ENCODE results near the gene DNAJB12. TPM values are rescaled to one million over a fixed set of nuclear protein-coding genes. Genes with fewer than 3 reads are reported as not detected.

The DNAJB12 gene
- total RNA-seq, 1 experiment from 2014 or later, result 68.1 TPM

DNA sequence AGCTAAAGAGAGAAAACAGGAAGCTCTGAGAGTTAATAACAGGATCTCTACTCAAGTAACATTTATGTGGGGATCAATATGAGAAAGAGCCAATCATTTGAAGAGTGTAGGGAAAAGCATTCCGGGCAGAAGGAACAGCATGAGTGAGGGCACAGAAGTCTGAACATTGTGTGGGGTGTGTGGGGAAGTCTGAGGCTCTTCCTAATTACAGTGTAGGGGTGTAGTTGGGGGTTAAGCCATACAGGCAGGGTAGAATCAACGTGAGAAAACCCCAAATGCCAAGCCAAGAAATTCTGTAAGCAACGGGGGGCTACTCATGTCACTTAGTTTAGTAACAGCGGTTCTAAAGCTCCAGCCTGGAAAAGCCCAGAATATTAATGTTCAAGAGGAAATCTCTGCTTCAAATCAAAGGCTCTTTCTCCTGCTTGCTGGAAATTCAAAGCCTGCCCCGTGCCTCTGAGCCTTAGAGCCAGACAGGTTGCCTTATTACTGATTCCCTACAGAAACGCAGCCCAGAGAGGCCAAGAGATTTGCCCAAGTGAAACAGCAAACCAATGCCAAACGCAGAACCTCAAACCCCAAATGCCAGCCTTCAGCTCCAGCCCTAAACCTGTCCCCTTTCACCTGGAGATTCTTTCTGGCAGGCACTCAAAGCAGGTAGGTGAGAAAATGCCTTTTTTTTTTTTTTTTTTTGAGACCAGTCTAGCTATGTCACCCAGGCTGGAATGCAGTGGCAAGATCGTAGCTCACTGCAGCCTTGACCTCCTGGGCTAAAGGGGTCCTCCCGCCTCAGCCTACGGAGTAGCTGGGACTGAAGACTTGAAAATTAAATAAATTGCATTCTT, 36.1 kb downstream of the DNAJB12 start:
- H3K4me1 Mint-ChIP-seq (ENCODE audit: insufficient read depth, unreplicated experiment), result peaks cover 47% of the 10 kb centered on the region
- CTCF ChIA-PET, result interaction anchor here (0.6 to 7.6 kb wide), 7 partner anchors 17 to 145 kb away, joined by 3 to 46 read pairs (median 5); partner anchors contain the start of gene DDIT4
- peak overlapping the region; percentile 95 for H3K27ac Mint-ChIP-seq (ENCODE audit: low read depth, unreplicated experiment)
- TSS peak; percentile 68 for BruUV-seq (replicated peaks)
- peaks cover 7% of the 10 kb centered on the region for H3K36me3 Mint-ChIP-seq (ENCODE audit: insufficient read depth, unreplicated experiment)
- no peaks in the 10 kb centered on the region for H3K9me3 Mint-ChIP-seq (ENCODE audit: unreplicated experiment)
- DNase-seq (ENCODE audit: unreplicated experiment), result peak; percentile 33
- peak overlapping the region; percentile 56 for H3K4me3 Mint-ChIP-seq (ENCODE audit: unreplicated experiment)
- H3K27me3 Mint-ChIP-seq (ENCODE audit: insufficient read depth, unreplicated experiment), result no peaks in the 10 kb centered on the region
- TF ChIP-seq, protein P1, sequence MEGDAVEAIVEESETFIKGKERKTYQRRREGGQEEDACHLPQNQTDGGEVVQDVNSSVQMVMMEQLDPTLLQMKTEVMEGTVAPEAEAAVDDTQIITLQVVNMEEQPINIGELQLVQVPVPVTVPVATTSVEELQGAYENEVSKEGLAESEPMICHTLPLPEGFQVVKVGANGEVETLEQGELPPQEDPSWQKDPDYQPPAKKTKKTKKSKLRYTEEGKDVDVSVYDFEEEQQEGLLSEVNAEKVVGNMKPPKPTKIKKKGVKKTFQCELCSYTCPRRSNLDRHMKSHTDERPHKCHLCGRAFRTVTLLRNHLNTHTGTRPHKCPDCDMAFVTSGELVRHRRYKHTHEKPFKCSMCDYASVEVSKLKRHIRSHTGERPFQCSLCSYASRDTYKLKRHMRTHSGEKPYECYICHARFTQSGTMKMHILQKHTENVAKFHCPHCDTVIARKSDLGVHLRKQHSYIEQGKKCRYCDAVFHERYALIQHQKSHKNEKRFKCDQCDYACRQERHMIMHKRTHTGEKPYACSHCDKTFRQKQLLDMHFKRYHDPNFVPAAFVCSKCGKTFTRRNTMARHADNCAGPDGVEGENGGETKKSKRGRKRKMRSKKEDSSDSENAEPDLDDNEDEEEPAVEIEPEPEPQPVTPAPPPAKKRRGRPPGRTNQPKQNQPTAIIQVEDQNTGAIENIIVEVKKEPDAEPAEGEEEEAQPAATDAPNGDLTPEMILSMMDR (IDR thresholded peaks at IDR 0.05; ENCODE audit: unreplicated experiment), result no peak
- POLR2A ChIA-PET, result interaction anchor here (0.6 to 14.5 kb wide), 13 partner anchors 10 to 103 kb away, joined by 3 to 383 read pairs (median 29); partner anchors contain the start of genes ANAPC16, ASCC1 and DDIT4
- intact Hi-C loops (cut with micrococcal nuclease), result no loop called here

DNA sequence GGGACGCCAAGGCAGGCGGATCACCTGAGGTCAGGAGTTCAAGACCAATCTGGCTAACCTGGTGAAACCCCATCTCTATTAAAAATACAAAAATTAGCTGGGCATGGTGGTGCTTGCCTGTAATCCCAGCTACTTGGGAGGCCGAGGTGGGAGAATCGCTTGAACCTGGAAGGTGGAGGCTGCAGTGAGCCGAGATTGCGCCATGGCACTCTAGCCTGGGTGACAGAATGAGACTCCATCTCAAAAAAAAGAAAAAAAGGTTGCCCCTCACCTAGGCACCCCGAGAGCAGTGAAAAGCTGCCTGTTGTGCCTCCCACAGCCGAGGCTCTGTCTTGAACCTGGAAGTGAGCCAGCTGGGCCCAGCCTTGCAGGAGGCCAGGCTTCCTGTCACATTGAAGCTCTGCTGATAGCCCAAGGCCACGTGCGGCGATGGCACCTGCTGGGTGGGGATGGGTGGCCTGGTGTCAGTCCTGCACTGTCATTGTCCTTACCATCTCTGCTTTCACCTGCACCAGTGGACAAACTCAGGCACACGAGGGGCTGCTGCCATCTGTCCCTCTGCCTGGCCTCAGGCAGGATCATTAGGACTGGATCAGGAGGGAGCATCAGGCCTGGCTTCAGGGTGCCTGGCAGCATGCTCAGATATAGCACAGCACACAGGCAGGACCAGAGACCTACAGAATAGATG, 37.8 kb downstream of the DNAJB12 start:
- H3K4me3 Mint-ChIP-seq (ENCODE audit: unreplicated experiment), result no peak overlapping the region
- H3K9me3 Mint-ChIP-seq (ENCODE audit: unreplicated experiment), result no peaks in the 10 kb centered on the region
- H3K27ac Mint-ChIP-seq (ENCODE audit: low read depth, unreplicated experiment), result no peak overlapping the region
- no peaks in the 10 kb centered on the region for H3K27me3 Mint-ChIP-seq (ENCODE audit: insufficient read depth, unreplicated experiment)
- peaks cover 43% of the 10 kb centered on the region for H3K4me1 Mint-ChIP-seq (ENCODE audit: insufficient read depth, unreplicated experiment)
- no TSS peak for BruUV-seq (replicated peaks)
- no peak for DNase-seq (ENCODE audit: unreplicated experiment)
- ChIA-PET POLR2A (interaction anchor here (0.6 to 14.5 kb wide), 8 partner anchors 12 to 149 kb away, joined by 3 to 383 read pairs (median 11); partner anchors contain the start of gene DDIT4), CTCF (interaction anchor here (0.7 to 7.6 kb wide), 2 partner anchors 42 to 88 kb away, joined by 3 to 46 read pairs; partner anchors contain the start of gene DDIT4)
- TF ChIP-seq, protein P1 (IDR thresholded peaks at IDR 0.05; ENCODE audit: unreplicated experiment), result no peak
- H3K36me3 Mint-ChIP-seq (ENCODE audit: insufficient read depth, unreplicated experiment), result peaks cover 7% of the 10 kb centered on the region
- intact Hi-C loops (cut with micrococcal nuclease), result no loop called here

DNA sequence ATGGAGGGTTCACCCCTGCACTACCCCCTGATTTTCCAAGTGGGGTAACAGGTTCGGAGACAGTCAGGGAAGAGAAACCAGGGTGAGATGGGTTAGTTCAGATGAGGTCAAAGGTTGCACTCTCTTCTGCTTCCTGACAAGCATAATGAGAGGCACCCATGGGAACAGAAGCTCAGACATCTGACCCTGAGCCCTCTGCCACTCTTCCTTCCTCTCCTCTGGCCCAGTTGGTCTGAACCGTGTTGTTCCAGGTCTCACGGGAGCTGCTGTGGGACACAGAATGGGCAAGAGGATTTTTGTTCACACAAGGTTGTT, 38.4 kb downstream of the DNAJB12 start:
- TF ChIP-seq, protein P1 (IDR thresholded peaks at IDR 0.05; ENCODE audit: unreplicated experiment), result no peak
- Mint-ChIP-seq H3K4me1 (ENCODE audit: insufficient read depth, unreplicated experiment) (peaks cover 40% of the 10 kb centered on the region), H3K4me3 (ENCODE audit: unreplicated experiment) (no peak overlapping the region), H3K9me3 (ENCODE audit: unreplicated experiment) (no peaks in the 10 kb centered on the region), H3K27ac (ENCODE audit: low read depth, unreplicated experiment) (peak overlapping the region; percentile 80), H3K27me3 (ENCODE audit: insufficient read depth, unreplicated experiment) (no peaks in the 10 kb centered on the region), H3K36me3 (ENCODE audit: insufficient read depth, unreplicated experiment) (peaks cover 7% of the 10 kb centered on the region)
- intact Hi-C loops (cut with micrococcal nuclease), result no loop called here
- BruUV-seq (replicated peaks), result no TSS peak
- DNase-seq (ENCODE audit: unreplicated experiment), result no peak
- ChIA-PET CTCF (interaction anchor here (0.6 to 7.6 kb wide), 5 partner anchors 12 to 94 kb away, joined by 3 to 46 read pairs (median 4); partner anchors contain the start of gene DDIT4), POLR2A (interaction anchor here (1.3 to 14.5 kb wide), 9 partner anchors 12 to 73 kb away, joined by 3 to 383 read pairs (median 9); partner anchors contain the start of gene DDIT4)

Measured in MCF 10A (cell line).